Jurkat, Clone E6-1 (cell line): ENCODE measurements around the gene PCDHGA5.
"Not testable (repeated sequence)": the region's sequence is repeated elsewhere in the genome, so short reads cannot be mapped to it uniquely, and the experiment has no call there.

ENCODE experiments used
- DNase-seq: peaks from one replicate; pipeline ENCODE4 v3.0.0-alpha.2; 2011; ENCODE audit warnings: low read depth, low spot score
- H3K4me3 ChIP-seq: 2 replicates; pipeline ENCODE4 v1.5.1; 2011; ENCODE audit warnings: mild to moderate bottlenecking, low read length, control low read depth, moderate library complexity

Gene PCDHGA5

GRCh38 chr5:141382469-141383294 is 18.7 kb downstream of the PCDHGA5 start, which contains the start of gene PCDHGA7:
Gene PCDHGA7 (plus strand): TSS chr5:141382742. CDS start chr5:141382900, 158 bp downstream.
- no peak within 1 kb of the TSS for H3K4me3 ChIP-seq
- DNase-seq = no peak

- no peak overlapping the region for H3K4me3 ChIP-seq
- DNase-seq = no peak
Measured at GRCh38 chr5:141383345-141383744, 19.4 kb downstream of the PCDHGA5 start.

GRCh38 chr5:141384471-141385267 is 20.7 kb downstream of the PCDHGA5 start:
- H3K4me3 ChIP-seq = no peak overlapping the region
- DNase-seq = no peak

GRCh38 chr5:141387557-141388311 is 23.8 kb downstream of the PCDHGA5 start, which contains the start of gene PCDHGB4:
Gene PCDHGB4 (plus strand): TSS chr5:141387698. CDS start chr5:141387885, 187 bp downstream.
- not testable (repeated sequence) for H3K4me3 ChIP-seq, DNase-seq

GRCh38 chr5:141388661-141389060 is 24.7 kb downstream of the PCDHGA5 start:
- DNase-seq = no peak
- no peak overlapping the region for H3K4me3 ChIP-seq

GRCh38 chr5:141389153-141390042 is 25.4 kb downstream of the PCDHGA5 start:
- no peak for DNase-seq
- no peak overlapping the region for H3K4me3 ChIP-seq

GRCh38 chr5:141392429-141393198 is 28.7 kb downstream of the PCDHGA5 start, which contains the start of gene PCDHGA8:
Gene PCDHGA8 (plus strand): TSS chr5:141392633. CDS start chr5:141392814, 181 bp downstream.
- no peak for DNase-seq
- H3K4me3 ChIP-seq = no peak within 1 kb of the TSS

- no peak overlapping the region for H3K4me3 ChIP-seq
- DNase-seq = no peak
Measured at GRCh38 chr5:141393267-141393666, 29.3 kb downstream of the PCDHGA5 start.

- not testable (repeated sequence) for DNase-seq, H3K4me3 ChIP-seq
Measured at GRCh38 chr5:141394401-141395187, 30.6 kb downstream of the PCDHGA5 start.

GRCh38 chr5:141397756-141398551 is 34.0 kb downstream of the PCDHGA5 start, which contains the start of gene PCDHGB5:
Gene PCDHGB5 (plus strand): TSS chr5:141397947. CDS start chr5:141398128, 181 bp downstream.
- DNase-seq, H3K4me3 ChIP-seq: not testable (repeated sequence)

- DNase-seq = no peak
- no peak overlapping the region for H3K4me3 ChIP-seq
Measured at GRCh38 chr5:141398608-141399007, 34.6 kb downstream of the PCDHGA5 start.

- no peak overlapping the region for H3K4me3 ChIP-seq
- DNase-seq = no peak
Measured at GRCh38 chr5:141399555-141400258, 35.7 kb downstream of the PCDHGA5 start.

- H3K4me3 ChIP-seq = 0 out of 2 replicates have a peak within 1 kb of the TSS, but pooled peaks have one; percentile 5
- no peak for DNase-seq
Measured at GRCh38 chr5:141402553-141403243, 38.7 kb downstream of the PCDHGA5 start, which contains the start of gene PCDHGA9. Gene PCDHGA9 (plus strand): TSS chr5:141402778. CDS start chr5:141402953, 175 bp downstream.

GRCh38 chr5:141403387-141403786 is 39.4 kb downstream of the PCDHGA5 start:
- no peak overlapping the region for H3K4me3 ChIP-seq
- DNase-seq = no peak
